K562 (cell line): ENCODE data around the gene SLC4A2. TPM values are rescaled to one million over a fixed set of nuclear protein-coding genes. Genes with fewer than 3 reads are reported as not detected.

ENCODE experiments used
- DMBX1 ChIP-seq: fragments of 250-450 bp; sonication (Bioruptor Pico); IDR thresholded peaks from 2 replicates; pipeline ENCODE4 v1.8.0; 2022; ENCODE audit warnings: inconsistent platforms, mild to moderate bottlenecking, moderate library complexity, borderline replicate concordance
- E4F1 ChIP-seq: fragments of 250-450 bp; sonication (Bioruptor Pico); IDR thresholded peaks from 2 replicates; pipeline ENCODE4 v1.5.0; 2021; ENCODE audit warnings: mild to moderate bottlenecking, borderline replicate concordance
- MED1 ChIP-seq: sonication (generic); formaldehyde crosslinking; IDR thresholded peaks from 2 replicates; pipeline ENCODE4 v1.8.1; 2023; ENCODE audit warnings: missing genetic modification reagents, borderline replicate concordance
- NONO ChIP-seq, 2 experiments: fragments of 200-400 bp in 1 of 2; fragments of 450-650 bp in 1 of 2; formaldehyde crosslinking in 1 of 2; IDR thresholded peaks; 2 replicates each; pipeline ENCODE4 v1.6.1; 2017; ENCODE audit warnings: low read depth in 2 of 2, mild to moderate bottlenecking in 2 of 2, moderate library complexity in 2 of 2, low read length in 1 of 2
- PHTF2 ChIP-seq: fragments of 250-450 bp; sonication (Bioruptor Pico); IDR thresholded peaks from 2 replicates; pipeline ENCODE4 v1.5.0; 2021; ENCODE audit warnings: mild to moderate bottlenecking
- RFX7 ChIP-seq: fragments of 250-450 bp; sonication (Bioruptor Pico); IDR thresholded peaks from 2 replicates; pipeline ENCODE4 v1.5.1; 2021; ENCODE audit warnings: mild to moderate bottlenecking
- SIRT6 ChIP-seq: IDR thresholded peaks from one replicate; pipeline ENCODE4 v1.6.1; 2012; ENCODE audit warnings: low read depth, mild to moderate bottlenecking, control low read depth, inconsistent platforms, low read length, moderate library complexity
- TCFL5 ChIP-seq: fragments of 250-450 bp; sonication (Bioruptor Pico); conservative IDR thresholded peaks from 2 replicates; pipeline ENCODE4 v1.6.1; 2021; ENCODE audit warnings: mild to moderate bottlenecking, moderate library complexity, matching md5 sums
- TRIM28 ChIP-seq: fragments of 450-650 bp; IDR thresholded peaks from 2 replicates; pipeline ENCODE4 v1.6.1; 2017
- UBTF ChIP-seq, 2 experiments: IDR thresholded peaks; 2 replicates each; pipeline ENCODE4 v1.6.1; 2012; ENCODE audit warnings: improper control_type of control experiment in 2 of 2, low read depth in 2 of 2, low read length in 2 of 2, borderline replicate concordance in 1 of 2
- ZNF436 ChIP-seq: fragments of 250-450, 450-650 bp; sonication (Bioruptor Pico); formaldehyde crosslinking; IDR thresholded peaks from 2 replicates; pipeline ENCODE4 v1.7.0; 2020; ENCODE audit warnings: mild to moderate bottlenecking
- ZNF583 ChIP-seq: fragments of 250-450 bp; sonication (Bioruptor Pico); IDR thresholded peaks from 2 replicates; pipeline ENCODE4 v1.4.0; 2020
- ZNF76 ChIP-seq: fragments of 250-450 bp; sonication (Bioruptor Pico); IDR thresholded peaks from 2 replicates; pipeline ENCODE4 v1.4.0; 2020; ENCODE audit warnings: mild to moderate bottlenecking, moderate library complexity, borderline replicate concordance
- polyA plus RNA-seq, 8 experiments: library from polyadenylated mRNA; depleted of rRNA in 4 of 8; stranded (reverse) in 5 of 8; unstranded in 3 of 8; fragments of >200 nt; fragmentation: Nextera tagmentation in 2 of 8; fragmentation: Illumina TruSeq in 1 of 8; extraction: Ambion mirVana in 2 of 8; extraction: Trizol in 1 of 8; gene quantifications; 2 replicates each; pipeline versions ENCODE4 v1.2.1 to v1.2.3, GENCODE V29; 2011 to 2014; ENCODE audit warnings: inconsistent platforms in 1 of 8, missing spikeins in 1 of 8
- total RNA-seq, 7 experiments: library from RNA; depleted of rRNA in 6 of 7; stranded (reverse); fragments of >200 nt in 6 of 7; fragmentation: Illumina TruSeq in 2 of 7; extraction: Trizol in 2 of 7; gene quantifications; 2 replicates each; pipeline versions ENCODE4 v1.2.1 to v1.2.3, GENCODE V29; 2011 to 2021; ENCODE audit warnings: low replicate concordance in 1 of 7
- TF ChIP-seq, protein P1 (sequence below), 3 experiments: fragments of 200-800 bp in 1 of 3; fragments of 250-450 bp in 1 of 3; fragments of 450-650 bp in 1 of 3; sonication (Bioruptor Pico) in 1 of 3; sonication (Bioruptor generic) in 1 of 3; formaldehyde crosslinking in 1 of 3; IDR thresholded peaks; 2 replicates each; pipeline versions ENCODE4 v1.6.1 to v1.8.0; 2016 to 2022; ENCODE audit warnings: mild to moderate bottlenecking in 2 of 3, missing genetic modification characterization in 2 of 3, missing compliant biosample characterization in 1 of 3, moderate library complexity in 1 of 3
- TF ChIP-seq, protein P2 (sequence below): fragments of 250-450 bp; sonication (Bioruptor Pico); IDR thresholded peaks from 2 replicates; pipeline ENCODE4 v1.5.0; 2021
- TF ChIP-seq, protein P3 (sequence below): fragments of 250-450 bp; sonication (Bioruptor Pico); IDR thresholded peaks from 2 replicates; pipeline ENCODE4 v1.8.0; 2021; ENCODE audit warnings: moderate library complexity, mild to moderate bottlenecking, inconsistent platforms

The SLC4A2 gene
- total and polyA plus RNA-seq, 9 of the 15 experiments (the other 6 are each of a cell fraction or from before 2014, with no cell fraction given), result 11.4 to 375 (median 130) TPM

DNA sequence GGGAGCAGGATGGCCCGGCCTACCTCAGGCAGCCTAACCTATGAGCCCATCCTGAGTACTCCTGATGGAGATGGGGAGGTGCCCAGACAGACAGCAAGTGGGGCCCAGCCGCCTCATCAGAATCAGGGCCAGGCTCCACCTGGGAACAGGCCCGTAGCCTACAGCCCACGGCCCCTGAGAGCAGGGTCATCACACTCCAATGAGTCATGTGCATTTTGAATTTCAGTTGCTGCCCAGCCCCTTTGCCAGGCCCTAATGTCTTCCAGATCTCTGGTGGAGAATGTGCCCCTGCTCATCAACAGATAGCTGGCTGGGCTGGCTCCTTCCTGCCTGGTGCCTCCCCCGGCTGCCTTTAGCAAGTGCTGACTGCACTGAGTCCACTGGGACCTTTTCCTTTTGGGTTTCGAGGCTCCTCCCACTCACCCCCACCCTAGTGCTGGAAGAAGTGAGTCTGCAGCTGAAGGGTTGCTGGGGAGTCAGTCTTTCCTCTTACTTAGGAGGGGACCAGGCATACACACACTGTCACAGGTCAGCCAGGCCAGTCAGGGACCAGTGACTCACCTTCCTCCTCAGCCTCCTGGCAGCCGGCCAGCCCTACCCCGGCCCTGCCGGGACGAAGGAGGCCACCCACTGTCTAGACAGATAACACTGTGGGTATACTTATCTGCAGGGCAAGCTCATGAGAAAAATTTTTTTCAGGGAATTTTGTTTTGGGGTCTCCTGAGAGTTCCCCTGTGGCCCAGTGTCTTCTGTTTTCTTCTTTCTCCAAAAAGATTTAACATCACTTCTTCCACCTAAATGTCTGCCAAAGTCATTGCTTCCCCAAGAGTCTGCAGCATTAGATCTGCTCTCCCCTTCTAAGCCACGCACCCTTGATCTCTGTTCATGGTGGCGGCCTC, 20.2 kb upstream of the SLC4A2 start (continued):
- TF ChIP-seq, protein P1, sequence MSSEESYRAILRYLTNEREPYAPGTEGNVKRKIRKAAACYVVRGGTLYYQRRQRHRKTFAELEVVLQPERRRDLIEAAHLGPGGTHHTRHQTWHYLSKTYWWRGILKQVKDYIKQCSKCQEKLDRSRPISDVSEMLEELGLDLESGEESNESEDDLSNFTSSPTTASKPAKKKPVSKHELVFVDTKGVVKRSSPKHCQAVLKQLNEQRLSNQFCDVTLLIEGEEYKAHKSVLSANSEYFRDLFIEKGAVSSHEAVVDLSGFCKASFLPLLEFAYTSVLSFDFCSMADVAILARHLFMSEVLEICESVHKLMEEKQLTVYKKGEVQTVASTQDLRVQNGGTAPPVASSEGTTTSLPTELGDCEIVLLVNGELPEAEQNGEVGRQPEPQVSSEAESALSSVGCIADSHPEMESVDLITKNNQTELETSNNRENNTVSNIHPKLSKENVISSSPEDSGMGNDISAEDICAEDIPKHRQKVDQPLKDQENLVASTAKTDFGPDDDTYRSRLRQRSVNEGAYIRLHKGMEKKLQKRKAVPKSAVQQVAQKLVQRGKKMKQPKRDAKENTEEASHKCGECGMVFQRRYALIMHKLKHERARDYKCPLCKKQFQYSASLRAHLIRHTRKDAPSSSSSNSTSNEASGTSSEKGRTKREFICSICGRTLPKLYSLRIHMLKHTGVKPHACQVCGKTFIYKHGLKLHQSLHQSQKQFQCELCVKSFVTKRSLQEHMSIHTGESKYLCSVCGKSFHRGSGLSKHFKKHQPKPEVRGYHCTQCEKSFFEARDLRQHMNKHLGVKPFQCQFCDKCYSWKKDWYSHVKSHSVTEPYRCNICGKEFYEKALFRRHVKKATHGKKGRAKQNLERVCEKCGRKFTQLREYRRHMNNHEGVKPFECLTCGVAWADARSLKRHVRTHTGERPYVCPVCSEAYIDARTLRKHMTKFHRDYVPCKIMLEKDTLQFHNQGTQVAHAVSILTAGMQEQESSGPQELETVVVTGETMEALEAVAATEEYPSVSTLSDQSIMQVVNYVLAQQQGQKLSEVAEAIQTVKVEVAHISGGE (CRISPR knock-in tag; IDR thresholded peaks at IDR 0.05), result peak in 1 of 3 experiments; percentile 62; a peak in 1 of 6 replicates
- TF ChIP-seq MED1 (CRISPR knock-in tag) (no peak), SIRT6 (no peak), UBTF (IDR thresholded peaks at IDR 0.05; ENCODE audit: borderline replicate concordance in 1 of 2, low read depth in 2 of 2, low read length in 2 of 2) (peak; percentile 76 to 81; a peak in 3 of 4 replicates), E4F1 (CRISPR knock-in tag) (no peak), ZNF436 (CRISPR knock-in tag) (no peak), NONO (IDR thresholded peaks at IDR 0.05; ENCODE audit: low read depth in 2 of 2, low read length in 1 of 2) (peak in 1 of 2 experiments; percentile 18; a peak in 1 of 4 replicates), RFX7 (CRISPR knock-in tag) (no peak), ZNF76 (CRISPR knock-in tag) (no peak), PHTF2 (CRISPR knock-in tag) (no peak), TCFL5 (no peak), DMBX1 (no peak), ZNF583 (CRISPR knock-in tag) (no peak), TRIM28 (peak; percentile 54; the same call in 1 of the 2 replicates)
- TF ChIP-seq, protein P2, sequence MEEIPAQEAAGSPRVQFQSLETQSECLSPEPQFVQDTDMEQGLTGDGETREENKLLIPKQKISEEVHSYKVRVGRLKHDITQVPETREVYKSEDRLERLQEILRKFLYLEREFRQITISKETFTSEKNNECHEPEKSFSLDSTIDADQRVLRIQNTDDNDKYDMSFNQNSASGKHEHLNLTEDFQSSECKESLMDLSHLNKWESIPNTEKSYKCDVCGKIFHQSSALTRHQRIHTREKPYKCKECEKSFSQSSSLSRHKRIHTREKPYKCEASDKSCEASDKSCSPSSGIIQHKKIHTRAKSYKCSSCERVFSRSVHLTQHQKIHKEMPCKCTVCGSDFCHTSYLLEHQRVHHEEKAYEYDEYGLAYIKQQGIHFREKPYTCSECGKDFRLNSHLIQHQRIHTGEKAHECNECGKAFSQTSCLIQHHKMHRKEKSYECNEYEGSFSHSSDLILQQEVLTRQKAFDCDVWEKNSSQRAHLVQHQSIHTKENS (CRISPR knock-in tag), result no peak
- TF ChIP-seq, protein P3, sequence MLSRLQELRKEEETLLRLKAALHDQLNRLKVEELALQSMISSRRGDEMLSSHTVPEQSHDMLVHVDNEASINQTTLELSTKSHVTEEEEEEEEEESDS, result no peak
